HG03378 (cell line): ENCODE measurements around the gene TPSG1.
"Not testable (repeated sequence)": the region's sequence is repeated elsewhere in the genome, so short reads cannot be mapped to it uniquely, and the experiment has no call there.

Experiments
- ATAC-seq: cut with Tn5 transposase; IDR thresholded peaks from one replicate; pipeline ENCODE4 v1.9.1; 2021; ENCODE audit warnings: mild to moderate bottlenecking, moderate library complexity; ENCODE audit not compliant: unreplicated experiment

The TPSG1 gene

DNA sequence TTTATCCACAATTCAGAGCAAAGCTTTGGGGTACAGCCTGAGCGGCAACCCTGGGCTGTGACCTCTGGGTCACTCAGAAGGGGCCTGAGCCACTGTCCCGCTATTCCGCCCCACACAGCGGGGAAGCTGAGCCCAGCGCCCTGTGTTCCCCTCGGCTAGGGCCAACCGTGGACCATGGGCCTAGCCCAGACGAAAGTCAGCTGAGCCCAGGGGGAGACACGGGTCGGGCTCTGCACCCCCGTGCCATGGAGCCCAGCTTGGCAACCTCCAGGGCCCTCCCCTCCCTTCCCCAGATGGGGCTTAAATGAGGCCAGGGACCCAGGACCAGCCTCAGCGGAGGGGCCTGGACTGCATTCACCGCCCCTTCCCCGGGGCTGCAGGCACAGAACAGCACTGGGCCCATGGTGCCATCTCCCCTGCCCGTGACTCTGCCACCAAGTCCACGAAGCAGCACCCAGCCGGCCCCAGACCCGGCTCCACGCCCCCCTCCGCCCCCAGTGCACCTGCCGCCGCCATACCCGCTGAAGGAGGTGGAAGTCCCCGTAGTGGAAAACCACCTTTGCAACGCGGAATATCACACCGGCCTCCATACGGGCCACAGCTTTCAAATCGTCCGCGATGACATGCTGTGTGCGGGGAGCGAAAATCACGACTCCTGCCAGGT lies 32.6 kb upstream of the TPSG1 start:
- no peak for ATAC-seq

GRCh38 chr16:1256874-1257322 lies 31.8 kb upstream of the TPSG1 start:
- no peak for ATAC-seq

- ATAC-seq = not testable (repeated sequence)
Observed at GRCh38 chr16:1256296-1256873, 31.3 kb upstream of the TPSG1 start.

GRCh38 chr16:1255276-1256122 lies 30.4 kb upstream of the TPSG1 start, which contains the start of gene TPSD1:
TSS of gene TPSD1 (plus strand) at chr16:1256069. CDS start at chr16:1256281, 212 bp downstream.
- ATAC-seq = not testable (repeated sequence)

DNA sequence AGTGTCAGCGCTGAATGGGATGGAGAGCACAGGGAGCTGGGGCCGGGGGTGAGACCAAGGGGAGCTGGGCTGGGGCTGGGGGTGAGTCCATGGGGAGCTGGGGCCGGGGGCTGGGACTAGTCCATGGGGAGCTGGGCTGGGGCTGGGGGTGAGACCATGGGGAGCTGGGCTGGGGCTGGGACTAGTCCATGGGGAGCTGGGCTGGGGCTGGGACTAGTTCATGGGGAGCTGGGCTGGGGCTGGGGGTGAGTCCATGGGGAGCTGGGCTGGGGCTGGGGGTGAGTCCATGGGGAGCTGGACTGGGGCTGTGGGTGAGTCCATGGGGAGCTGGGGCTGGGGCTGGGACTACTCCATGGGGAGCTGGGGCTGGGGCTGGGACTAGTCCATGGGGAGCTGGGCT lies 29.8 kb upstream of the TPSG1 start:
- not testable (repeated sequence) for ATAC-seq

GRCh38 chr16:1253701-1254364 lies 28.8 kb upstream of the TPSG1 start:
- not testable (repeated sequence) for ATAC-seq

DNA sequence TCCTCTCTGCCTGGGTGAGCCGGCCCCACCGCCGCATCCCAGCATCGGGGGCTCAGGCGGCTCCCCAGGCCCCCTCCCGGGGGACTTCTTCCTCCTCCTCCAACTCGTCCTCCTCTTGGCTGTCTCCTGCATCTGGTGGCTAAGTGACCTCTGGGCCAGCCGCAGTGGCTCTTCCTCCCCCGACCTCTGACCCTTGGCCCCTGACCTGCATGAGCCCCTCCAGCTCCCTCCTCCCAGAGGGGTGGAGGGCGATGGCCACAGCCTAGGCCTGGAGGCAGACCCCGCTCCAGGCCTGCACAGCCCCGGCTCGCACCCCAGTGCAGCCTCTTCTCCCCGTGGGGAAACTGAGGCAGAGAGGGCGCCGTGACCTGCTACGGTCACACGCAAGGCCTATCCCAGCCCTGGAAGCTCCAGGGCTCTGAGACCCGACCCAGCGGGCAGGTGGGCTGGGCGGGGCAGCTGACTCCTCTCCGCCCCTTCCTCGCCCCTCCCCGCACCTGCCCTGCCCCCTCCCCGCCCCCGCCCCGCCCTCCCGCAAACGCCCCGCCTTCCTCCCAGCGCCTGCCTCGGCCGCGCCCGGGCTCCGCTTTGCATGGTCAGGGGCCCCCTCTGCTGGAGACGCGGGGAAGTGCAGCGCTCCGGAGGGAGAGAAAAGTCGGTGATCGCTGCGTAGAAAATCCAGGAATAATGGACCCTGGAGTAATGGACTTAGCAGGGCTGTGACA lies 24.1 kb upstream of the TPSG1 start:
- not testable (repeated sequence) for ATAC-seq

- ATAC-seq = not testable (repeated sequence)
Observed at GRCh38 chr16:1247903-1248537, 23.0 kb upstream of the TPSG1 start.

GRCh38 chr16:1245452-1246020 lies 20.5 kb upstream of the TPSG1 start:
- ATAC-seq = no peak

DNA sequence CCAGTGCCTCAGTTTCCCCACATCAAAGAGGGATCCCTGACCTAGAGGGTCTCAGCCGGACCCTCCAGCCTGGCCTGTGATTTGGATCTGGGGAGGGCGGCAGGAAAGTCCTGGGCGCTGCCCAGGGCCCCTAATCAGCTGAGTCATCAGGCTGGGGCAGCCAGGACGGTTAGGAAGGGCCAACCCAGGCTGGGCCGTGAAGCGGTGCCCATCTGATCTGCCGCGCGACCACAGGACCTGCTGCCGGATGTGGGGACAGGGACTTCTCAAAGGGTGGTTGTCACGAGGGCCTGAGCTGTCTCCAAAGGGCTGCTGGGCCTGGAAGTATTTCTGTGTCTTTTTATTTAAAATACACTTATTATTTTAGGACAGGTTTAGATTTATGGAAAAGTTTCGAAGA lies 19.8 kb upstream of the TPSG1 start:
- no peak for ATAC-seq

- ATAC-seq = not testable (repeated sequence)
Observed at GRCh38 chr16:1243907-1244850, 19.1 kb upstream of the TPSG1 start.

DNA sequence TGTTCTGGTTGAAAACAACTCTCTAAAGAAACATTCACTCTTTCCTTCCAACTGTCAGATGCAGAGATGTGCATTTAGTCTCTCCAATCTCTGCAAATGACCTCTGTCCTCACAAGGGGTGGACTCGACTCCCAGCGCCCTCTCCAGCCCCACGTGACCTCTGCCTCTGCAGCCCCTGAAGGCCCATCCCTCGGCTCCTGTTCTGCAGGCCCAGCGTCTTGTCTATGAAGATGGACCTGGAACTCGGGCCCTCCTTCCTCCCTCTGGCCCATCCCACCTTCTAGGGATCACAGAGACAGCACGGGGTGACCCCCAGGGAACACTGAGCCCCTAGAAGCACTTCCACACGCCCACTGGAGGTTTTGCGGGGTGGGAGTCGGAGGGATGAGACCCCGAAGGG lies 18.3 kb upstream of the TPSG1 start:
- not testable (repeated sequence) for ATAC-seq

- not testable (repeated sequence) for ATAC-seq
Observed at GRCh38 chr16:1241081-1241480, 16.0 kb upstream of the TPSG1 start.

DNA sequence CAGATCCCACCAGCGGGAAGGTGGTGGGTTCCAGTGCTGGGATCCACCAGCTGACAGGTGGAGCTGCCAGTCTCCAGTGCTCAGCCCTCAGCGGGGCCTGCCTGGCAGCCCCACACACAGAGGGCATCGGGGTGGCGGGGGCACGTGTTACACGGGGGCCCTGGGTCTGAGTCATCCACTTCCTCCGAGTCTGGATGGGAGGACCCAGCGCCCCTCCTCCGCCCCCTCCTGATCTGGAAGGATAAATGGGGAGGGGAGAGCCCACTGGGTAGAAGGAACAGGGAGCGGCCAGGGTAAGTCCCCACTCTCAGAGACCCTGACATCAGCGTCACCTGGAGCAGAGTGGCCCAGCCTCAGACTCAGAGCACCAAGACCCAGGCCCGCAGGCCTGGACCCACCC lies 15.4 kb upstream of the TPSG1 start, which contains the start of gene TPSAB1:
TSS of gene TPSAB1 (plus strand) at position 270 of the 400 bp plus-strand sequence. CDS start 234 bp downstream, outside the sequence.
- ATAC-seq = not testable (repeated sequence)

GRCh38 chr16:1239575-1239974 lies 14.5 kb upstream of the TPSG1 start:
- ATAC-seq = not testable (repeated sequence)

DNA sequence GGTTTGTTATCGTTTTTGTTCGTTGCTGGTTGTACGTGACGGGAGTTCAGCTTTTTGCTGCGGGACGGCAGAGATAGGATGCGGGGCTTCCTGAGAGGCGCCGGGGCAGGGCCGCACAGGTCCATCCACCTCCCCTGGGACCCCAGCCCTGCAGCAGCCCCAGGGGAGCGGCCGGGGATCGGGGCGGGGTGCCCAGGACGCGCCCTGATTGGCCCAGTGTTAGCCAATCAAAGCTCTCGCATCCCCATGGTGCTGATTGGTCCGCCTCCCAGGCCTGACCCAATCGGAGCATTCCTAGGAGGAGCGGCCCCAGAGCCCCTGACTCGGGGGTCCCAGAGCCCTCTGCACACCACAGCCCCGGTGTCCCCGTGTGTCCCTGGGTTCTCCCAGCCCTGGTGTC lies 13.8 kb upstream of the TPSG1 start:
- ATAC-seq = not testable (repeated sequence)

- ATAC-seq = no peak
Observed at GRCh38 chr16:1237990-1238389, 12.9 kb upstream of the TPSG1 start.

GRCh38 chr16:1236659-1237058 lies 11.6 kb upstream of the TPSG1 start:
- ATAC-seq = not testable (repeated sequence)
